UCSD-AML1 (cell line): ENCODE data around the gene CBFA2T2.

Experiments
- DNase-seq: peaks from one replicate; lab custom pipeline; 2025; ENCODE audit not compliant: unreplicated experiment; lab: John Stamatoyannopoulos, UW

The CBFA2T2 gene

GRCh38 chr20:33664085-33664761, 174.3 kb downstream of the CBFA2T2 start:
- DNase-seq = no peak

- no peak for DNase-seq
Observed at GRCh38 chr20:33664762-33665144, 174.9 kb downstream of the CBFA2T2 start.

GRCh38 chr20:33666293-33667244, 176.7 kb downstream of the CBFA2T2 start, which contains the start of gene ACTL10:
TSS of gene ACTL10 (plus strand) at chr20:33666943. CDS start at chr20:33667498, 555 bp downstream.
- peak; percentile 98 for DNase-seq

- DNase-seq = peak; percentile 67
Observed at GRCh38 chr20:33667245-33667675, 177.4 kb downstream of the CBFA2T2 start.

GRCh38 chr20:33667676-33668465, 178.0 kb downstream of the CBFA2T2 start:
- peak; percentile 84 for DNase-seq

GRCh38 chr20:33668466-33669155, 178.7 kb downstream of the CBFA2T2 start:
- no peak for DNase-seq

- DNase-seq = no peak
Observed at GRCh38 chr20:33669224-33669623, 179.3 kb downstream of the CBFA2T2 start.

GRCh38 chr20:33669873-33670640, 180.2 kb downstream of the CBFA2T2 start:
- no peak for DNase-seq

GRCh38 chr20:33670715-33671499, 181.0 kb downstream of the CBFA2T2 start:
- no peak for DNase-seq

GRCh38 chr20:33671573-33672288, 181.8 kb downstream of the CBFA2T2 start:
- DNase-seq = no peak

GRCh38 chr20:33672426-33673113, 182.7 kb downstream of the CBFA2T2 start:
- no peak for DNase-seq

GRCh38 chr20:33673114-33673409, 183.2 kb downstream of the CBFA2T2 start:
- DNase-seq = no peak

- no peak for DNase-seq
Observed at GRCh38 chr20:33673410-33674293, 183.8 kb downstream of the CBFA2T2 start.

- peak; percentile 83 for DNase-seq
Observed at GRCh38 chr20:33674294-33675135, 184.6 kb downstream of the CBFA2T2 start, which contains the start of gene NECAB3. TSS of gene NECAB3 (minus strand) at chr20:33674428. CDS start at chr20:33674352, 76 bp downstream.

- no peak for DNase-seq
Observed at GRCh38 chr20:33675136-33675959, 185.5 kb downstream of the CBFA2T2 start.
